RPMI8226 (cell line): ENCODE measurements around the gene CACNA2D1.
"Not testable (repeated sequence)": the region's sequence is repeated elsewhere in the genome, so short reads cannot be mapped to it uniquely, and the experiment has no call there.

Experiments
- DNase-seq: peaks from one replicate; pipeline ENCODE4 v3.0.0-alpha.2; 2015

The CACNA2D1 gene

GRCh38 chr7:82433507-82433906 is 10.1 kb downstream of the CACNA2D1 start:
- DNase-seq: no peak

DNA sequence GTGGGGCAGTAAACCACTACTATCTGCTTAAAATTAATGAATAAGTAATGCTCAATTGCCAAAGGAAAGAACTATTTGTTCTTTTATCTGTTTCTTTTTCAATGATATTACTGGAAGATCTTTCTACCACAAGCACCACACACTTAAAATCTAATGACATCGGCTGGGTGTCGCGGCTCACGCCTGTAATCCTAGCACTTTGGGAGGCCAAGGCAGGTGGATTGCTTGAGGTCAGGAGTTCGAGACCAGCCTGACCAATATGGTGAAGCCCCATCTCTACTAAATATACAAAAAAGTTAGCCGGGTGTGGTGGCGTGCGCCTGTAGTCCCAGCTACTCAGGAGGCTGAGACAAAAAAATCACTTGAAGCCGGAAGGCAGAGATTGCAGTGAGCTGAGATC is 10.8 kb downstream of the CACNA2D1 start:
- DNase-seq: not testable (repeated sequence)

GRCh38 chr7:82430500-82431465 is 12.8 kb downstream of the CACNA2D1 start:
- DNase-seq: no peak

DNA sequence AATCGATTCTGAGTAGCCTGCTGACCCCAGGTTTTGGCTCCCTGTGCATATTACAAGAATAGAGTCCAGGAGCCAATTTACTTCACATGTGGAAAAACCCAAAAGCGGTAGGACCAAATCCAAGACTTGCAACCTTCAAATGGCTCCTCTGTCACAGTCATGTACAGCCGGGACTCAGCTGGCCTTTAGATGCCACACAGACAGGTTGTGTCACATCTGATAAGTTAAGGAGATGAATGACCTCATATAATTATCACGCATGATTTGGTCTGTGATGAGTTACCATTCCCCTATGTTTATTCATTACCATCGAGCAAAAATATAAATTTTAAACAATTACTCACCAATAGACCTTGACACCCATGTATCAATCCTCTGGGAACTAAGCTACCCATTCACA is 14.2 kb downstream of the CACNA2D1 start:
- DNase-seq: no peak

GRCh38 chr7:82428186-82428961 is 15.2 kb downstream of the CACNA2D1 start:
- no peak for DNase-seq

DNA sequence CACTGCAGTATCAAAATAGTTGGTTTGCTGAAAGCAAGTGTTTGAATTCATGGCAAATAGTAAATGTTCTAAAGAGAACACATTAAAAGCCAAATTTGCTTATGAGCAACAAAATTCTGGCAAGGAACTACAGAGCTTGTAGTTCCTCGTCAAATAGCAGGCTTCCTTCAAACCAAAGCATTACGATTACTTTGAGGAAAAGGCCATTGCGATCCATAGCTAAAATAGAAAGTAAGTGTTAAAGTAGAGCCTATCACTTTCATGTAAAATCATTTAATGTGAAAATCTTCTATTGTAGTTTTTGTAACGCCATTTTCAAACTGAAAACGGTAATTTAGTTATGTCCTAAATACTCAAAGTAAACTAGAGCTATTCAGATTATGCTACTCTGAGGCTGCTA is 20.1 kb downstream of the CACNA2D1 start:
- DNase-seq: no peak

DNA sequence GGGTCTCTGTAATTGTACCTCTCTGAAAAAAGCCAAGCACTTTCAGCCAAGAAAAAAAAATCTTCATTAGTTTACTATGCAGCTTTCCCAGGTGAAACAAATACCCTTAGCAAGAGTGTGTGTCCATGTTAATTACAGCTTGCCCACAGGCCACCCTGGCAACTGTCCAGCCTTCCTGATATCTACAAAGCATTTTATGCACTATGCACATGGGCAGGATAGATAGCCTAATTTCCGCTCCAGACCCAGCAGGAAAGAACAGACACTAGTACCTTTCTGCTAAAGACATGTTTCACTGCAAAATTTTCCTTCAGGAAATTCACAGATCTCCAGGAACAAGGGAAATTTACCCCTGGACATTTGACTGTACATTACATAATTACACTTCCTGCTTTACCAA is 24.4 kb downstream of the CACNA2D1 start:
- no peak for DNase-seq

DNA sequence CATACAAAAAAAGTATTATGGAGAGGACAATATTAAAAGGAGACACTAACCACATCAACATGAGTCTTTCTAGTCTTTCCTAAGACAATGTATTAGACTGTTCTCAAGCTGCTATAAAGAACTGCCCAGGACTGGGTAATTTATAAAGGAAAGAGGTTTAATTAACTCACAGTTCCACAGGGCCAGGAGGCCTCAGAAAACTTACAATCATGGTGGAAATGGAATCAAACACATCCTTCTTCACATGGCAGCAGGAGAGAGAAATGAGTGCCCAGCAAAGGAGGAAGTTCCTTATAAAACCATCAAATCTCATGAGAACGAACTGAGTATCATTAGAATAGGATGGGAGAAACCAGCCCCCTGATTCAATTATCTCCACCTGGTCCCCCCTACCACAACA is 25.7 kb downstream of the CACNA2D1 start:
- DNase-seq: no peak

GRCh38 chr7:82416402-82416801 is 27.2 kb downstream of the CACNA2D1 start:
- no peak for DNase-seq

- DNase-seq: no peak
These were observed 29.2 kb downstream of the CACNA2D1 start for GRCh38 chr7:82414389-82414788.

DNA sequence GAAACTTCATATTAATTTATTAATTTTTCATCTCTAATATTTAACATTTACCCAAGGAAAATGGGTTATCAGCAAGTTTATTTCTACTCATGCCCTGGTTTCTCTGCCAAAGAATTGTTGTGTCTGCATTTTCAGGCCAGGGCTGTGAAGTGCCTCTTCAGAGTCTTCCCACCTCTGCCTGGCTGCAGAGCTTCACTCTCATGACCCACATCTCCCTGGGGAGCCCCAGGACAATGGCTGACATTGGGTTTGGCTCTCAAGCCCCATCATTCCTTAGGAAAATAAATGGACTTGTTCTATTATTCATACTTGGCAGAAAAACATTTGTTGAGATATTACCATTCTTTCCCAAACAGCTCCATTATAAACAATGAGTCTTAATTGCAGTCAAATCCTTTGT is 30.3 kb downstream of the CACNA2D1 start:
- DNase-seq: no peak

DNA sequence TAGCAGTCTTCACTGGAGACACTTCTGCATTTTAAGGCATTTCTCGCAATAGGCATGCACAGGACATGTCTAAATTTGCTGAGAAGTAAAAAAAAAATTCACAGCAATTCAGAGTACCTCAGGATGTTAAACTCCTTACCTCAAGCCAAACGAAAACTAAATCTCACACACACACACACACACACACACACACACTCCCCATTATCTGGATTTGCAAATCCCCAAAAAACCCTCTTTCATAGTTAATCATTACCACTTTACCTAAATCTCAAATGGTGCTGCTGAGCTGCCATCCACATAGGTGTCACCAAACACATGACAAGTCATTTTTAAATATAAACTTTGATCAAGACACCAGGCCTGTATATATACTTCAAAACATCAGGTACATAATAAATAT is 31.8 kb downstream of the CACNA2D1 start:
- DNase-seq: no peak

DNA sequence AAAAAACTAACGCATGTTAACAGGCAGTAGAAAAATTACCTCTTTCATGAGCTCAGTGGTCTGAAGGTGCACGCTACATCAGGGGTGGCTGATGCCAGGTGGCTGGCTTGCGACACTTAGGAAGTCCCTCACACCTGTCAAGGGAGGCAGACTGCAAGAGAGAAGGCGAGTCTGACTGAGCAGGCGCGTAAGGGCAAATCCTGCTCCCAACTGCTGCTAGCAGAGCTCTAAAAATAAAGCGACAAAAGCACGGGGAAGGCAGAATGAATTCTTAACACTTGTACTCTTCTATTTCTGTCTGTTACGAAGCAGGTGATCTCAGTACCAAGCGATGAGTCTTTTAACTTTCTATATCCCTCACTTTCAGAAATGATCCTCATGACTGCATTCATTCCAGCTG is 33.1 kb downstream of the CACNA2D1 start:
- DNase-seq: no peak

- DNase-seq: no peak
These were observed 36.6 kb downstream of the CACNA2D1 start for GRCh38 chr7:82406937-82407336.

DNA sequence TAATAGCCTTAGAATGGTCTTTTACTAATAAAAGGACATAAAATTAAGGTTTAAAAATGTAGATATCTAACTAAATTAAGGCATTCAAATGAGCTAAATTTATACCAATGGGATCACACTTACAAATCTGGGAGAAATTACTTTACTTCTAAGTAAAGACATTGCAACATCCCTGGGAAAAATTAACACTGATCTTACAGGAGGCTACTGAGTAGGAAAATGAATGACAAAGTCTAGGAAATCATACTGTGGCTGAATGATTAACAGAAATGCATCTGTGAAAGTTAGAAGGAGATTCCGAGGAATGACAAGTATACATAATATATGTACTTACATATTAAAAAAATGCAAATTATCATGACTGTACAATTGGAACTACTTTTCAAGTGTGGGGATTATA is 38.3 kb downstream of the CACNA2D1 start:
- no peak for DNase-seq

GRCh38 chr7:82404652-82405051 is 38.9 kb downstream of the CACNA2D1 start:
- DNase-seq: no peak

GRCh38 chr7:82404094-82404493 is 39.5 kb downstream of the CACNA2D1 start:
- DNase-seq: no peak

- DNase-seq: no peak
These were observed 45.6 kb downstream of the CACNA2D1 start for GRCh38 chr7:82397879-82398524.

GRCh38 chr7:82396343-82396742 is 47.2 kb downstream of the CACNA2D1 start:
- no peak for DNase-seq

- no peak for DNase-seq
These were observed 48.4 kb downstream of the CACNA2D1 start for GRCh38 chr7:82395147-82395546.

DNA sequence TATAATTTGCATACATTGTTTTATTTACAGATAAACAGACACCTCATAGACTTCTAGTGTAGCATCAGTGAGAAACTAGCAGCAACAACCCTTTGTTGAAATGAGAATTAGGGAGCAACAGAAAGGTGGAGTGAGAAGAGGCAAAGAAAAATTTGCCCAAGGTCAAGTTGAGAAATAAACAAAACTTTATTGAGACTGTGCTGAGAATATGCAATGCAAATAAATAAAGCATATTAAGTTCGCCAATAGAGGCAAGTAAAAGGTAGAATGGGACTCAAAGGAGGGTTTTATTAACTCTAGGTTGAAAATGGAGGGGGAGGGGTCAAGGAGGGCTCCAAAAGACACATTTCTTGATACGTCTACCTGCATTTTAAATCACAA is 49.7 kb downstream of the CACNA2D1 start:
- DNase-seq: no peak

GRCh38 chr7:82393076-82393839 is 50.3 kb downstream of the CACNA2D1 start:
- no peak for DNase-seq

GRCh38 chr7:82390936-82391335 is 52.6 kb downstream of the CACNA2D1 start:
- DNase-seq: no peak
